ENCODE results near the gene GAS2L2. TPM values are rescaled to one million over a fixed set of nuclear protein-coding genes. Genes with fewer than 3 reads are reported as not detected.

Gene GAS2L2
- total and polyA plus RNA-seq, 2 of the 8 experiments (the other 6 are each of a cell fraction or from before 2014, with no cell fraction given): 0.09 to 0.13 TPM

GRCh38 chr17:35726127-35726952, 26.7 kb downstream of the GAS2L2 start:
- Histone ChIP-seq H3K9ac (replicated peaks in 1 of 4; ENCODE audit: extremely low read depth in 1 of 4, low read depth in 3 of 4, low read length in 3 of 4) (no peak overlapping the region), H3K79me2 (ENCODE audit: control insufficient read depth in 1 of 2, insufficient read depth in 2 of 2, low read length in 2 of 2) (no peaks in the 10 kb centered on the region), H3K27ac (ENCODE audit: low read depth, low read length) (no peak overlapping the region), H4K20me1 (replicated peaks in 1 of 2; ENCODE audit: control insufficient read depth in 1 of 2, insufficient read depth in 2 of 2, low read length in 2 of 2) (peaks cover 1 to 2% of the 10 kb centered on the region in 2 experiments), H3K14ac (ENCODE audit: insufficient read length) (no peak overlapping the region), H3K4me3 (ENCODE audit: extremely low read depth in 1 of 4, insufficient read depth in 2 of 4, low read depth in 3 of 4, low read length in 4 of 4) (no peak overlapping the region), H3K4me2 (ENCODE audit: insufficient read depth in 1 of 2, low read depth in 2 of 2, low read length in 2 of 2) (no peak overlapping the region), H2BK120ac (replicated peaks; ENCODE audit: low read depth, low read length) (no peak overlapping the region), H2BK20ac (ENCODE audit: low read length) (no peak overlapping the region), H3K23me2 (ENCODE audit: low read depth, low read length) (peaks cover 3% of the 10 kb centered on the region; the same call in 1 of the 2 replicates), H3K18ac (ENCODE audit: extremely low read depth, low read length) (no peak overlapping the region), H4K8ac (ENCODE audit: extremely low read depth, insufficient read depth, low read length) (no peak overlapping the region), H3K4me1 (replicated peaks in 1 of 4; ENCODE audit: control insufficient read depth in 3 of 4, insufficient read depth in 4 of 4, low read length in 3 of 4) (peaks cover 3 to 22% (median 7%) of the 10 kb centered on the region in 4 experiments; a peak in 6 of 7 replicates), H3K4ac (replicated peaks; ENCODE audit: insufficient read length, low read depth, low read length) (no peak overlapping the region), H2BK15ac (ENCODE audit: low read length) (no peak overlapping the region), H2BK5ac (ENCODE audit: low read depth, low read length) (no peak overlapping the region), H2BK12ac (ENCODE audit: low read depth, low read length) (no peak overlapping the region), H3K36me3 (ENCODE audit: control insufficient read depth in 2 of 4, insufficient read depth in 4 of 4, low read length in 3 of 4) (peaks cover 0 to 18% (median 10%) of the 10 kb centered on the region in 4 experiments; a peak in 7 of 8 replicates), H4K91ac (replicated peaks; ENCODE audit: insufficient read length, low read length) (no peak overlapping the region), H3K23ac (ENCODE audit: insufficient read length) (no peak overlapping the region), H2AK5ac (ENCODE audit: low read depth, low read length) (no peak overlapping the region), H2AFZ (ENCODE audit: low read length) (no peak overlapping the region), H4K5ac (ENCODE audit: insufficient read length, low read depth, low read length) (no peak overlapping the region), H3K9me3 (ENCODE audit: insufficient read depth in 2 of 2, low read depth in 1 of 2, low read length in 1 of 2) (no peaks in the 10 kb centered on the region), H3K27me3 (replicated peaks in 1 of 4; ENCODE audit: control insufficient read depth in 3 of 4, extremely low read depth in 1 of 4, insufficient read depth in 3 of 4, low read length in 3 of 4) (peaks cover 0 to 2% (median 1%) of the 10 kb centered on the region in 4 experiments; a peak in 3 of 7 replicates), H3K56ac (replicated peaks; ENCODE audit: insufficient read length, low read depth, low read length) (no peak overlapping the region), H3K79me1 (ENCODE audit: low read depth, low read length) (no peaks in the 10 kb centered on the region)
- DNase-seq (ENCODE audit: low read depth in 1 of 2, low spot score in 2 of 2) (peak in 1 of 2 experiments; percentile 51), FAIRE-seq (no peak)
- ChIA-PET CTCF (ENCODE audit: partially characterized antibody) (interaction anchor here (0.6 to 4.4 kb wide), 6 partner anchors 10 to 179 kb away, joined by 3 to 28 read pairs (median 6); no protein-coding TSS in a partner anchor), POLR2A (ENCODE audit: partially characterized antibody) (interaction anchor here (0.9 to 1.6 kb wide), 3 partner anchors 13 to 23 kb away, joined by 3 to 4 read pairs (median 3); no protein-coding TSS in a partner anchor)
- WGBS, 2 experiments (ENCODE audit: extremely low coverage in 1 of 2, insufficient coverage in 1 of 2, insufficient read length in 1 of 2, insufficient replicate concordance in 2 of 2, low coverage in 1 of 2, low lambda C conversion rate in 2 of 2, missing lambda C conversion rate in 1 of 2): 87% methylated on average over 6 of the region's 6 CpGs; no CpG with 5 or more reads in 1 of the 2 experiments
- no peak for TF ChIP-seq FOSL1 (IDR thresholded peaks at IDR 0.05; ENCODE audit: insufficient read depth, low read depth, low read length)
- TF ChIP-seq CHD2 (IDR thresholded peaks at IDR 0.05; ENCODE audit: low read length): no peak
- no peak for TF ChIP-seq BCL11A (IDR thresholded peaks at IDR 0.05; ENCODE audit: low read depth in 2 of 2, low read length in 2 of 2)
- no peak for TF ChIP-seq TEAD4 (IDR thresholded peaks at IDR 0.05; ENCODE audit: low read depth, low read length)
